IMR-90 (cell line): ENCODE measurements around the gene ZBP1. TPM values are rescaled to one million over a fixed set of nuclear protein-coding genes. Genes with fewer than 3 reads are reported as not detected.

Experiments used
- ATAC-seq: fragments of 200-7000 bp; cut with Tn5 transposase; 2 replicates; pipeline ENCODE4 v1.9.1; 2020; ENCODE audit warnings: low read depth, mild to moderate bottlenecking, moderate library complexity
- BruUV-seq: library from RNA; stranded (reverse); fragments of 400-500 nt; replicated peaks from 2 replicates; lab custom pipeline; 2021; lab: Mats Ljungman, UMichigan
- CTCF ChIA-PET: fragments of 300-600 bp; formaldehyde crosslinking; extraction: SDS; loops from one replicate; lab custom pipeline; 2021; ENCODE audit warnings: antibody characterized with exemption; lab: Yijun Ruan, JAX
- POLR2A ChIA-PET: fragments of 300-600 bp; sonication (Branson Sonifier 250); formaldehyde crosslinking; loops from one replicate; lab custom pipeline; 2022; ENCODE audit warnings: antibody characterized with exemption; ENCODE audit not compliant: unreplicated experiment; lab: Charles Lee
- DNase-seq: peaks from one replicate; pipeline ENCODE4 v3.0.0; 2013
- H2AFZ ChIP-seq: replicated peaks from 2 replicates; pipeline ENCODE3; 2013; ENCODE audit warnings: low read length, mild to moderate bottlenecking; ENCODE audit not compliant: poor library complexity
- H2AK5ac ChIP-seq: 2 replicates; pipeline ENCODE4 v1.6.1; 2013; ENCODE audit warnings: low read depth, low read length, inconsistent platforms
- H2AK9ac ChIP-seq: replicated peaks from 2 replicates; pipeline ENCODE3; 2013; ENCODE audit warnings: mild to moderate bottlenecking, low read depth, low read length, moderate library complexity; ENCODE audit not compliant: poor library complexity
- H2BK120ac ChIP-seq: 2 replicates; pipeline ENCODE4 v1.6.1; 2013; ENCODE audit warnings: low read depth, low read length, inconsistent platforms
- H2BK15ac ChIP-seq: 3 replicates; pipeline ENCODE4 v1.6.1; 2013; ENCODE audit warnings: low read depth, low read length, inconsistent platforms
- H2BK20ac ChIP-seq: 2 replicates; pipeline ENCODE4 v1.6.1; 2013; ENCODE audit warnings: low read depth, mild to moderate bottlenecking, inconsistent platforms, low read length, moderate library complexity
- H2BK5ac ChIP-seq: 2 replicates; pipeline ENCODE4 v1.6.1; 2013; ENCODE audit warnings: mild to moderate bottlenecking, low read depth, low read length, inconsistent platforms; ENCODE audit not compliant: poor library complexity, severe bottlenecking
- H3K14ac ChIP-seq: replicated peaks from 2 replicates; pipeline ENCODE4 v1.6.1; 2013; ENCODE audit warnings: low read depth, low read length, inconsistent platforms
- H3K18ac ChIP-seq: 2 replicates; pipeline ENCODE4 v1.6.1; 2013; ENCODE audit warnings: low read depth, low read length, control low read depth
- H3K23ac ChIP-seq: 2 replicates; pipeline ENCODE4 v1.6.1; 2013; ENCODE audit warnings: low read depth, low read length, inconsistent platforms
- H3K27ac ChIP-seq: 2 replicates; pipeline ENCODE4 v1.5.1; 2013; ENCODE audit warnings: mild to moderate bottlenecking, control low read depth, low read length; ENCODE audit not compliant: insufficient read depth
- H3K27me3 ChIP-seq: 2 replicates; pipeline ENCODE4 v1.6.1; 2013; ENCODE audit warnings: low read length; ENCODE audit not compliant: control insufficient read depth, insufficient read depth
- H3K36me3 ChIP-seq: 2 replicates; pipeline ENCODE4 v1.6.1; 2013; ENCODE audit warnings: low read length, mixed read lengths; ENCODE audit not compliant: control insufficient read depth, insufficient read depth
- H3K4ac ChIP-seq: 2 replicates; pipeline ENCODE4 v1.6.1; 2013; ENCODE audit warnings: low read depth, low read length, inconsistent platforms
- H3K4me1 ChIP-seq: 2 replicates; pipeline ENCODE4 v1.6.1; 2013; ENCODE audit warnings: low read length, mixed read lengths; ENCODE audit not compliant: control insufficient read depth, insufficient read depth
- H3K4me2 ChIP-seq: 2 replicates; pipeline ENCODE4 v1.6.1; 2013; ENCODE audit warnings: low read depth, mild to moderate bottlenecking, control low read depth, low read length, moderate library complexity
- H3K4me3 ChIP-seq: 2 replicates; pipeline ENCODE4 v1.5.1; 2013; ENCODE audit warnings: low read depth, mild to moderate bottlenecking, control low read depth, low read length, moderate library complexity; ENCODE audit not compliant: insufficient read depth
- H3K56ac ChIP-seq: 2 replicates; pipeline ENCODE4 v1.6.1; 2013; ENCODE audit warnings: low read length, inconsistent platforms; ENCODE audit not compliant: insufficient read depth; ENCODE audit errors: extremely low read depth
- H3K79me1 ChIP-seq, 2 experiments: 2 replicates each; pipeline ENCODE4 v1.6.1; 2013; ENCODE audit warnings: low read length in 2 of 2, inconsistent platforms in 1 of 2, low read depth in 1 of 2
- H3K9ac ChIP-seq: 2 replicates; pipeline ENCODE4 v1.6.1; 2013; ENCODE audit warnings: low read depth, low read length, control low read depth
- H3K9me1 ChIP-seq: 2 replicates; pipeline ENCODE4 v1.6.1; 2013; ENCODE audit warnings: low read length, inconsistent platforms; ENCODE audit not compliant: insufficient read depth
- H3K9me3 ChIP-seq: 2 replicates; pipeline ENCODE4 v1.6.1; 2013; ENCODE audit warnings: low read length; ENCODE audit not compliant: control insufficient read depth, insufficient read depth
- H4K20me1 ChIP-seq: 2 replicates; pipeline ENCODE4 v1.6.1; 2013; ENCODE audit warnings: low read length, inconsistent platforms; ENCODE audit not compliant: insufficient read depth
- H4K5ac ChIP-seq: 2 replicates; pipeline ENCODE4 v1.6.1; 2013; ENCODE audit warnings: mild to moderate bottlenecking, low read depth, low read length, control low read depth
- H4K8ac ChIP-seq, 2 experiments: 2 replicates each; pipeline ENCODE4 v1.6.1; 2013; ENCODE audit warnings: low read depth in 2 of 2, low read length in 2 of 2, control low read depth in 1 of 2, inconsistent platforms in 1 of 2
- H4K91ac ChIP-seq: 2 replicates; pipeline ENCODE4 v1.6.1; 2013; ENCODE audit warnings: low read depth, low read length, inconsistent platforms; ENCODE audit not compliant: insufficient read depth
- BHLHE40 ChIP-seq: fragments of 150-350 bp; IDR thresholded peaks from 2 replicates; pipeline ENCODE4 v1.6.1; 2016; ENCODE audit warnings: mild to moderate bottlenecking, low read depth, low read length
- CEBPB ChIP-seq: IDR thresholded peaks from 2 replicates; pipeline ENCODE4 v1.6.1; 2012; ENCODE audit warnings: low read depth, low read length, improper control_type of control experiment
- CHD1 ChIP-seq: IDR thresholded peaks from 2 replicates; pipeline ENCODE4 v1.6.1; 2012; ENCODE audit warnings: low read depth, low read length, improper control_type of control experiment
- CTCF ChIP-seq: conservative IDR thresholded peaks from 2 replicates; pipeline ENCODE4 v1.5.1; 2012; ENCODE audit warnings: mild to moderate bottlenecking, low read depth, low read length, improper control_type of control experiment
- FOS ChIP-seq: fragments of 150-350 bp; IDR thresholded peaks from 2 replicates; pipeline ENCODE4 v1.6.1; 2016; ENCODE audit warnings: low read depth, low read length
- MAFK ChIP-seq: IDR thresholded peaks from 2 replicates; pipeline ENCODE4 v1.6.1; 2012; ENCODE audit warnings: low read depth, low read length, improper control_type of control experiment
- MAZ ChIP-seq: IDR thresholded peaks from 2 replicates; pipeline ENCODE4 v1.6.1; 2012; ENCODE audit warnings: low read depth, mild to moderate bottlenecking, low read length, improper control_type of control experiment, moderate library complexity, borderline replicate concordance
- MXI1 ChIP-seq: IDR thresholded peaks from 2 replicates; pipeline ENCODE4 v1.6.1; 2012; ENCODE audit warnings: low read depth, mild to moderate bottlenecking, low read length, moderate library complexity, borderline replicate concordance
- NFE2L2 ChIP-seq: fragments of 150-350 bp; IDR thresholded peaks from 2 replicates; pipeline ENCODE4 v1.6.1; 2016; ENCODE audit warnings: low read depth, mild to moderate bottlenecking, low read length
- POLR2A ChIP-seq: IDR thresholded peaks from 2 replicates; pipeline ENCODE4 v1.6.1; 2012; ENCODE audit warnings: mild to moderate bottlenecking, low read depth, low read length
- RAD21 ChIP-seq: IDR thresholded peaks from 2 replicates; pipeline ENCODE4 v1.6.1; 2012; ENCODE audit warnings: low read length, improper control_type of control experiment
- RCOR1 ChIP-seq: IDR thresholded peaks from 2 replicates; pipeline ENCODE4 v1.6.1; 2012; ENCODE audit warnings: mild to moderate bottlenecking, low read length, improper control_type of control experiment; ENCODE audit not compliant: insufficient replicate concordance
- RFX5 ChIP-seq: IDR thresholded peaks from 2 replicates; pipeline ENCODE4 v1.8.0; 2012; ENCODE audit warnings: low read depth, mild to moderate bottlenecking, low read length, moderate library complexity
- SMC3 ChIP-seq: fragments of 150-350 bp; IDR thresholded peaks from 2 replicates; pipeline ENCODE4 v1.6.1; 2016; ENCODE audit warnings: low read depth, mild to moderate bottlenecking, antibody characterized with exemption, low read length, moderate library complexity
- WGBS, 2 experiments: methylation state at CpG; one replicate each; pipeline versions ENCODE4 v1.1.5 to v1.1.7; 2013; ENCODE audit warnings: missing lambda C conversion rate in 2 of 2; ENCODE audit not compliant: insufficient read length in 1 of 2; ENCODE audit errors: extremely low coverage in 2 of 2; 5-methylcytosine and 5-hydroxymethylcytosine counted together
- dilution Hi-C: fragments of 300-500 bp; cut with HindIII; formaldehyde crosslinking; loops from one replicate; pipeline ENCODE4 v1.14.3; 2018; ENCODE audit warnings: low sequenced_read_pairs; ENCODE audit not compliant: unreplicated experiment
- in situ Hi-C: fragments of 300-500 bp; cut with MboI; formaldehyde crosslinking; loops from 3 replicates; pipeline ENCODE4 v1.14.3; 2019; ENCODE audit warnings: low sequenced_read_pairs, inconsistent platforms, mixed read lengths
- intact Hi-C: fragments of 100-400 bp; cut with micrococcal nuclease; formaldehyde crosslinking; loops from 2 replicates; pipeline ENCODE4 v1.10.0; 2022
- polyA plus RNA-seq, 3 experiments: library from polyadenylated mRNA; depleted of rRNA; stranded (reverse); fragments of >200 nt; gene quantifications; 2 replicates each; pipeline ENCODE4 v1.2.3, GENCODE V29; 2012; ENCODE audit warnings: low replicate concordance in 1 of 3
- total RNA-seq: library from RNA; depleted of rRNA; stranded (reverse); fragments of >200 nt; gene quantifications from 2 replicates; pipeline ENCODE4 v1.2.3, GENCODE V29; 2012
- TF ChIP-seq, protein P1 (sequence below): fragments of 150-350 bp; IDR thresholded peaks from 2 replicates; pipeline ENCODE4 v1.6.1; 2017; ENCODE audit warnings: mild to moderate bottlenecking, antibody characterized with exemption, low read length, low read depth

ZBP1 gene
- total and polyA plus RNA-seq, 2 of the 4 experiments (the other 2 are of a cell fraction): not detected

GRCh38 chr20:57598491-57598890, 21.7 kb downstream of the ZBP1 start:
- no peak overlapping the region for H3K4me2 ChIP-seq
- no peak overlapping the region for H3K9ac ChIP-seq
- H3K4ac ChIP-seq: no peak overlapping the region
- peaks cover 11% of the 10 kb centered on the region; the same call in 1 of the 2 replicates for H3K27me3 ChIP-seq
- TF ChIP-seq RFX5 (no peak), BHLHE40 (no peak), CTCF (no peak), RCOR1 (no peak), SMC3 (no peak), MXI1 (no peak), CEBPB (no peak), MAFK (no peak), CHD1 (no peak), NFE2L2 (no peak), RAD21 (no peak), MAZ (no peak), FOS (no peak), POLR2A (no peak)
- TF ChIP-seq, protein P1, sequence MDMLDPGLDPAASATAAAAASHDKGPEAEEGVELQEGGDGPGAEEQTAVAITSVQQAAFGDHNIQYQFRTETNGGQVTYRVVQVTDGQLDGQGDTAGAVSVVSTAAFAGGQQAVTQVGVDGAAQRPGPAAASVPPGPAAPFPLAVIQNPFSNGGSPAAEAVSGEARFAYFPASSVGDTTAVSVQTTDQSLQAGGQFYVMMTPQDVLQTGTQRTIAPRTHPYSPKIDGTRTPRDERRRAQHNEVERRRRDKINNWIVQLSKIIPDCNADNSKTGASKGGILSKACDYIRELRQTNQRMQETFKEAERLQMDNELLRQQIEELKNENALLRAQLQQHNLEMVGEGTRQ: no peak
- POLR2A ChIA-PET: no interaction called here
- H3K36me3 ChIP-seq: no peaks in the 10 kb centered on the region
- H4K20me1 ChIP-seq: no peaks in the 10 kb centered on the region; the same call in 1 of the 2 replicates
- H2AFZ ChIP-seq: no peak overlapping the region
- no peak overlapping the region for H3K27ac ChIP-seq
- intact Hi-C loops: no loop called here
- no TSS peak for BruUV-seq
- no CpG with 5 or more reads among the region's 5 CpGs for WGBS, 2 experiments
- H4K5ac ChIP-seq: no peak overlapping the region
- H4K91ac ChIP-seq: no peak overlapping the region
- in situ Hi-C loops: loop anchor here (10.0 kb wide), 1 partner anchor 214 kb away; no protein-coding TSS in a partner anchor
- H3K23ac ChIP-seq: no peak overlapping the region
- H4K8ac ChIP-seq: no peak overlapping the region
- H3K9me3 ChIP-seq: no peaks in the 10 kb centered on the region
- H2AK9ac ChIP-seq: no peak overlapping the region
- ATAC-seq (no peak), DNase-seq (no peak)
- H3K14ac ChIP-seq: no peak overlapping the region
- CTCF ChIA-PET: no interaction called here
- H3K56ac ChIP-seq: no peak overlapping the region
- H3K4me1 ChIP-seq: no peaks in the 10 kb centered on the region
- no peak overlapping the region for H2BK120ac ChIP-seq
- no peak overlapping the region for H3K4me3 ChIP-seq
- H2BK15ac ChIP-seq: no peak overlapping the region
- no peaks in the 10 kb centered on the region for H3K9me1 ChIP-seq
- H3K18ac ChIP-seq: no peak overlapping the region
- H2BK20ac ChIP-seq: no peak overlapping the region
- no peak overlapping the region for H2BK5ac ChIP-seq
- H3K79me1 ChIP-seq: no peaks in the 10 kb centered on the region
- no peak overlapping the region for H2AK5ac ChIP-seq
- dilution Hi-C loops: no loop called here
